ENCODE measurements around the gene LRRC40. TPM values are rescaled to one million over a fixed set of nuclear protein-coding genes. Genes with fewer than 3 reads are reported as not detected.

Gene LRRC40
- total and polyA plus RNA-seq, 9 of the 15 experiments (the other 6 are each of a cell fraction or from before 2014, with no cell fraction given): 16.1 to 36.2 (median 30.9) TPM

- TF ChIP-seq CEBPZ (IDR thresholded peaks at IDR 0.05; ENCODE audit: borderline replicate concordance, low read depth, low read length): no peak
- TF ChIP-seq POLR2B (IDR thresholded peaks at IDR 0.05; ENCODE audit: low read depth, partially characterized antibody): peak; percentile 91
- no peak for TF ChIP-seq ZMIZ1 (IDR thresholded peaks at IDR 0.05; ENCODE audit: low read depth in 2 of 2, low read length in 2 of 2)
- peak; percentile 90 for TF ChIP-seq CREM (IDR thresholded peaks at IDR 0.05; ENCODE audit: low read depth)
- no peak for TF ChIP-seq U2AF2 (optimal IDR thresholded peaks at IDR 0.05; ENCODE audit: low read depth, low read length)
- no peak for TF ChIP-seq ZNF133 (CRISPR knock-in tag; IDR thresholded peaks at IDR 0.05)
- no peak for TF ChIP-seq RBM34 (IDR thresholded peaks at IDR 0.05; ENCODE audit: borderline replicate concordance, insufficient read depth, low read length)
- no peak for TF ChIP-seq C11orf30 (IDR thresholded peaks at IDR 0.05; ENCODE audit: low read depth)
- no peak for TF ChIP-seq ZNF274 (IDR thresholded peaks at IDR 0.05; ENCODE audit: borderline replicate concordance, low read depth, low read length)
- TF ChIP-seq ZNF217 (CRISPR knock-in tag; IDR thresholded peaks at IDR 0.05): no peak
- no peak for TF ChIP-seq ETV1 (tag; conservative IDR thresholded peaks at IDR 0.05; ENCODE audit: low read depth)
- no peak for TF ChIP-seq ZFP1 (CRISPR knock-in tag; IDR thresholded peaks at IDR 0.05)
- no peak for TF ChIP-seq HDAC6 (IDR thresholded peaks at IDR 0.05; ENCODE audit: low read depth, low read length)
- TF ChIP-seq PHB (CRISPR knock-in tag; IDR thresholded peaks at IDR 0.05): no peak
- TF ChIP-seq ZFX (CRISPR knock-in tag; IDR thresholded peaks at IDR 0.05): peak; percentile 97
- TF ChIP-seq SIN3A (IDR thresholded peaks at IDR 0.05; ENCODE audit: borderline replicate concordance in 2 of 2, control insufficient read depth in 1 of 2, low read depth in 2 of 2, low read length in 2 of 2): peak; percentile 7 to 35; a peak in 2 of 4 replicates
- no peak for TF ChIP-seq RBM17 (IDR thresholded peaks at IDR 0.05; ENCODE audit: borderline replicate concordance, low read depth, low read length)
Measured at GRCh38 chr1:70221238-70222121, 16.1 kb upstream of the LRRC40 start, which contains the start of gene SRSF11 (continued).
